GM21717 (cell line): ENCODE results near the gene C11orf98.
"Not testable (repeated sequence)": the region's sequence is repeated elsewhere in the genome, so short reads cannot be mapped to it uniquely, and the experiment has no call there.

Source experiments
- ATAC-seq: cut with Tn5 transposase; IDR thresholded peaks from one replicate; pipeline ENCODE4 v1.9.1; 2021; ENCODE audit warnings: mild to moderate bottlenecking, moderate library complexity; ENCODE audit not compliant: unreplicated experiment

Gene C11orf98

DNA sequence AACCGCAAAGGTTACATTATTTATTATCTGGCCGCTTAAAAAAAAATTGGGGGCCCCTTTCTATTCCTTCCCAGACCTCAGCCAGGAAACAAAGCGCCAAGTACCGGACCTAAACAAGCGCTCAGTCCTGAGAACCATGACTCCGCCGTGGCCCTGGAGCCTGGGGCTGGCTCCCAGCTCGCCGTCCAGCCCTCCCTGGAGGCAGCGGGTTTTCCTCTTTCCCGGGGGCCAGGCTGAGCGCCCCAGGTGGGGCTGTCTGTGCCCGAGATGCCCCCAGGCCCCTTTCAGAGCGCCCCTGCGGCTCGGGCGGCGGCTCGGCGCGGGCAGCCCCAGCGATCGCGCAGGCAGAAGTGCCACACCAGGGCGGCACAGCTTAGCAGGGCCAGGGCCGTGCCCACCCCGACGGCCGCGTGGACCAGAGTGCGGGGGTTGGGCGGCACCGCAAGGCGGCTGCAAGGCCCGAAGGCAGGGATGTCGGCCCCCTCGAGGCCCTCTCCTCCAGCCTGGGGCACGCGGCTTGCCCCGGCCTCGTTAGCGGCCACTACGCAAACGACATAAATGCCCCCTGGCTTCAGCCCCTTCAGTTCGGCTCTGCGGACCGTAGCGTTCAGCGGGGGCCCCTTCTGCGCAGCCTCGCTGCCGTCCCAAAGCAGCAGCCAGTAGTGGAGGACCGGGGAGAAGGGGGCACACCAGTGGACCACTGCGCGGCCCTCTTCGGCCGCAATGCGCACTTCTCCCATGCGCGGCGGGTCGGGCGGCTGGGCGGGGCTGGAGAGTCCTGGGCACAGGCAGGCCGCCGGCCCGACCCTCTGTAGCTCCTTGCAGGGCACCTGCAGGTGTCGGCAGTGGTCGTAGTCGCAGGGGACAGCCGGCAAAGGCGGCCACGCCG, 22.7 kb upstream of the C11orf98 start:
- ATAC-seq = no peak

GRCh38 chr11:62682518-62682917, 17.5 kb upstream of the C11orf98 start:
- ATAC-seq = no peak

GRCh38 chr11:62680825-62681240, 15.8 kb upstream of the C11orf98 start:
- no peak for ATAC-seq

DNA sequence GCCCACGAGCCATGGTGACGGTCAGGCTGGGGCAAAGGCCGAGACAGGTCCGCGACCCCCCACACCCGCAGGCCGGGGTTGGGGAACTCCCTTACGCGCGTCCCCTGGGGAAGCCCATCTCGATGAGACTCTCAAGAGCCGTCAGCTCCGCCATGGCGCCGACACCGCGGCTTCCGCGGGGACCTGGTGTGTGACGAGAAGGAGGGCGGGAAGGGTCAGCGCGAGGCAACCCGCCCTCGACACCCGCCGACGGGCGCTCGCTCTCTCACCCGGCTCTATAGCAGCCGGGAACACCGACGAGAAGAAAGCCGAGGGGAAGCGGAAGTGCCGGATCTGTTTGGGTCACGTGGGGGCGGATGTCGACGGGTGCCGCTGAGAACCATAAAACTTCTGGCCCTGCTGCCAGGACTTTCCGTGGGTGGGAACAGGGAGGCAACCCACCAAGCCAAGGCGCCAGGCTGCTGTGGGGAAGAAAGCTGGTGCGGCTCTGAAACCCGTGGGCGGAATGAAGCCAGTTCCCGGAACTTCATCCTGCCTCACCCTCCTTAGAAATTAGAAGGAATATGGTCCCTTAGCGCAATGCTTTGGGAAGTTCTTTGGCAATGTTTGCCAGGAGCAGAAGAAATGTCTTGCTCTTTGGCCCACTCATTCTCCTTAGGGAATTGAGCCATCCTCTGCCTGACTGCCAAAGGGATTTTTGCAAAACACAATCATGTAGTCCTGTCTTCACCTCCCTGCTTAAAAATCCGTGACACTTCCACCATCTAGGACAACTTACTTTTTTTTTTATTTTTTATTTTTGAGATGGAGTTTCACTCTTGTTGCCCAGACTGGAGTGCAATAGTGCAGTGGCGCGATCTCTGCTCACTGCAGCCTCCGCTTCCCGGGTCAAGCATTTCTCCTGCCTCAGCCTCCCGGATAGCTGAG, 14.0 kb upstream of the C11orf98 start, which contains the start of gene UBXN1:
UBXN1 (minus strand) TSS at position 304 of the 927 bp plus-strand sequence; CDS start at position 154, 150 bp downstream.
- ATAC-seq = peak; percentile 54

GRCh38 chr11:62678433-62678769, 13.4 kb upstream of the C11orf98 start:
- ATAC-seq = peak; percentile 11

DNA sequence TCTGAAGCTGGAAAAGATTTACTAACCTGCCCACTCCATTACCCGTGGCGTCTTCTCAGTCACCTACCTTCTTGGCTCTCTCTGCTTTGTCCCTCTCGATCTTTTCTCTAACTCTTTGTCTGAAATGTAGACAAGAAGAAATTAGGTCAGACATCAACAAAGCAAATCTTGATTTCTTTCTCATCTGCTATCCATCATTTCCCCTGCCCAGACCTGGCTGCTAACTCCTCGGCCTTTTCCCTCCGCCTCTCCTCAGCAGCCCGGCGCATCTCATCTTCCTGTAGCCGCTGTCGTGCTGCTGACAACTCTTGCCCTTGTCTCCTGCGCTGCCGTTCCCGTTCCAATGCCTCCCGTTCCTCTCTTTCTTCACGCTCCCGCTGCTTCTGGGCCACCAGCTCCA, 12.7 kb upstream of the C11orf98 start:
- ATAC-seq = no peak

- no peak for ATAC-seq
Observed at GRCh38 chr11:62677156-62677555, 12.1 kb upstream of the C11orf98 start.

- no peak for ATAC-seq
Observed at GRCh38 chr11:62676698-62677097, 11.7 kb upstream of the C11orf98 start.

DNA sequence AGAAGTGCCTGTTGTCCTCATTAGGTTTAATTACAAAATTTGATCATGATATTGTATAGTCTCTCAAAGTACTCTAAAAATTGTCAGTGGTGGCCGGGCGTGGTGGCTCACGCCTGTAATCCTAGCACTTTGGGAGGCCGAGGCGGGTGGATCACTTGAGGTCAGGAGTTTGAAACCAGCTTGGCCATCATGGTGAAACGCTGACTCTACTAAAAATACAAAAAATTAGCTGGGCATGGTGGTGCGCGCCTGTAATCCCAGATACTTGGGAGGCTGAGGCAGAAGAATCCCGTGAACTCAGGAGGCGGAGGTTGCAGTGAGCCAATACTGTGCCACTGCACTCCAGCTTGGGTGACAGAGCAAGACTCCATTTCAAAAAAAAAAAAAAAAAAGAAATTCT, 10.4 kb upstream of the C11orf98 start:
- not testable (repeated sequence) for ATAC-seq

GRCh38 chr11:62673196-62673525, 8.2 kb upstream of the C11orf98 start:
- ATAC-seq = no peak

- ATAC-seq = peak; percentile 47
Observed at GRCh38 chr11:62671608-62672389, 6.8 kb upstream of the C11orf98 start, which contains the start of the genes LBHD1 and UQCC3. TSS of gene LBHD1 (minus strand) at chr11:62672267. CDS start at chr11:62670031, 2,236 bp downstream. TSS of gene UQCC3 (plus strand) at chr11:62671673. CDS start at chr11:62671746, 73 bp downstream.

- ATAC-seq = no peak
Observed at GRCh38 chr11:62671236-62671607, 6.2 kb upstream of the C11orf98 start.

DNA sequence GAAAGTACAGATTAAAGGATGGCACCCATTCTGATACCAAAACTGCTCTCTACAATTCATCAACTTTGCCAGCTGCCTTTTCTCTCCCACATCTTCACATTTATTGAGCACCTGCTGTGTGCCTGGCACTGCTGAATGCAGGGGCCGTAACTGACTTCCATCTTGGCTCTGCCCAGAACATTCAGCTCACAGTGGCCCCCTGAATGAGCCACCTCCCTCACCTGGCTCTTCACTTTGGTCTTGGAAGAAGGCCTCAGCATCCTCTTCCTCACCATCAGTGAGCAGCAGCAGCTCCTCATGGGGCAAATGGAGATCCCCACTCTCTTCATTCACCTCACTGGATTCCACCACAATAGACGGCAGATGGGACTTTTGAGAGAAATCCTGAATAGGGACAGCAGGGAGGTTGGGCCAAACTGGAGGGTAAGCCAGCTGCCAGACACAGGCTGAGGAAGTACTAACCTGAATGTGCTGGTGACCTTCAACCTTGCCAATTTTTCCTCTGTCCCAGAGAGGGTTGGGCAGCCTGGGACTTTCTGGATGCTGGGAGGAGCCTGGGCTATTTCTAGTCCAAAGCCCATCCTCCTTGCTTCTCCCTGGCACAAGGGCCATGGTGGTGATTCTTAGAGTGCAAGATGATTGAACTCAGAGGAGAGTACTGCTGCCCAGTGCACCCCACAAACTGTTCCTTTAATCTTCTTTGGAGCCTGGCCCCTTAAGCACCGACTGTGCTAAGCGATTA, 4.6 kb upstream of the C11orf98 start:
- ATAC-seq = no peak

DNA sequence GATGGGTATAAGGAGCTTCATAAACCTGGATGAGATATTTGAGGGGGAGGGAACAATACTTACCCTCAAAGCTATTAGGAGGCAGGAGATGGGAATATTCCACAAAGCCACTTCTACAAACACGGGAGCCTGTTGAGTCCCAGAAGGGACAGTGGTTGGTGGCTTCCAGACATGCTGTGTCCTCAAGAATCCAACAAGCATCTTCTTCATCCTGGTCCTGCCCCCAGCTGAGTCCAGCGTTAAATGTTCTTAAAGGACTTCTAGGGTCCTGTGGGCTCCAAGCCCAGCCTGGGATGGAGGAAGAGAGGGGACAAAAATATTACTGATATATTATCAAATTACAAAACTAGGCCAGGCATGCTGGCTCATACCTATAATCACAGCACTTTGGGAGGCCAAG, 2.5 kb upstream of the C11orf98 start:
- no peak for ATAC-seq

DNA sequence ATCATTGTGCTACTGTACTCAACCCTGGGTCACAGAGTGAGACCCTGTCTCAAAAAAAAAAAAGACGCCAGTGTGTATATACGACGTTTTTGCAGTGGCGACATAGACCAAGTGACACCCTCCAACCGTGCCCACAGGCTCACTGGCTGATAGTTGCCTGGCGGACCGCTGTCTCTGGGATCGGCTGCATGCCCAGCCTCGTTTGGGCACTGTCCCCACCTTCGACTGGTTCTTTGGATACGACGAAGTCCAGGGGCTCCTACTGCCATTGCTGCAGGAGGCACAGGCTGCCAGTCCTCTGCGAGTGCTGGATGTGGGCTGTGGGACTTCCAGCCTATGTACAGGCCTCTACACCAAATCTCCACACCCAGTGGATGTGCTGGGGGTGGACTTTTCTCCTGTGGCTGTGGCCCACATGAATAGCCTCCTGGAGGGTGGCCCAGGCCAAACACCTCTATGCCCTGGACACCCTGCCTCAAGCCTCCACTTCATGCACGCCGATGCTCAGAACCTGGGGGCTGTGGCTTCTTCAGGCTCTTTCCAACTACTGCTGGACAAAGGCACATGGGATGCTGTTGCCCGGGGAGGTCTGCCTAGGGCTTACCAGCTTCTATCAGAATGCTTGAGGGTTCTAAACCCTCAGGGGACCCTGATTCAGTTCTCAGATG, 1.4 kb upstream of the C11orf98 start:
- no peak for ATAC-seq

DNA sequence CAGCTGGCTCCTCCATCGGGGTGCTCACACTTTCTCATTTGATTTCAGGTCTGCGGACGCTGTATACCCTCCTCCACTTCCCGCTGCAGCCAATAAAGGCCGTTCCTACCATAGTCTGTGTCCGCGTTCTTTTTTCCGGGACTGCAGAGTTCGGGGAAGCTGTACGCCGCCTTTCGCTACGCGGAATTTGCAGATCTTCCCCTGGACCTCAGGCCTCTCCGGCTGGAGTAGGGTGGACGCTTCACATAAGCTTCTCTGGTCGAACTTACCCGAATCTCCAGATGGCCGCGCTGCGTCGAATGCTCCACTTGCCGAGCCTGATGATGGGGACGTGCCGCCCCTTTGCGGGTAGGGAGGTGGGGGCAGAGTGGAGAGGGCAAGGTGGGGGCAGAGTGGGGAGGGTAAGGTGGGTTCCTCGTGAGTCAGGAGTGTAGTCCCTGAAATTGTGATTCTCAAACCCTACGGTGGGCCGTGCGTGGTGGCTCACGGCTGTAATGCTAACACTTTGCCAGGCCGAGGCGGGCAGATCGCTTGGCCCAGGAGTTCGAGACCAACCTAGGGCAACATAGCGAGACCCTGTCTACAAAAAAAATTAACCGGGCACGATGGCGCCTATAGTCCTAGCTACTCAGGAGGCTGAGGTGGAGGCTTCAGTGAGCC, 719 bp upstream of the C11orf98 start:
- ATAC-seq = peak; percentile 15

DNA sequence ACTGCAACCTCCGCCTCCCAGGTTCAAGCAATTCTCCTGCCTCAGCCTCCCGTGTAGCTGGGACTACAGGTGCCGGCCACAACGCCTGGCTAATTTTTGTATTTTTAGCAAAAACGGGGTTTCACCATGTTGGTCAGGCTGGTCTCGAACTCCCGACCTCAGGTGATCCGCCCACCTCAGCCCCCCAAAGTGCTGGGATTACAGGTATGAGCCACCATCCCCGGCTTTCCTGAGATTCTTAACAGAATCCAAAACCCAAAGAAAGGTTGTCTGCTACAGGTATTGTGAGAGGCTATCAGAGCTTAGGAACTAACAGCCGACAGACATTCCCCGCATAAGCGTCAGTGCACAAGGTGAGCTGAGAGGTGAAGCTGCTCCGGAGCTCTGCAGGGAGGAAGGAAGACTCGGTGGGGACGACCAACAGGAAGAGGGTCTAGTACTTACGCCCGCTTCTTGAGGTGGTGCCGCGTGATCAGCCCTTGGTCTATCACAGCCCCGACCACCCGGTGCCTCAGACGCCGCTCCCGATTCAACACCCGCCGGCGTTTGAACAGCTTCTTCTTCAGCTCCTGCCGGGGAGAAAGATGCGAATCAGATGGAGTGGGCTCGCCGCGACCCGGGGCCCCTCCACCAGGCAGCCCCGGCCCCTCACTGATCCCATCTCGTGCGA, 470 bp downstream of the C11orf98 start:
- ATAC-seq = peak; percentile 25

- ATAC-seq = no peak
Observed at GRCh38 chr11:62656796-62657429, 8.1 kb downstream of the C11orf98 start.
